Neutrophil (primary cell): Measurements from ENCODE around the gene TAOK3.

Experiments
- H3K27ac ChIP-seq: fragments of 200-600 bp; sonication (generic); 2 replicates; pipeline ENCODE4 v1.5.1; 2016; ENCODE audit warnings: mild to moderate bottlenecking, moderate library complexity
- H3K27me3 ChIP-seq: fragments of 200-600 bp; sonication (generic); 2 replicates; pipeline ENCODE4 v1.6.0; 2016; ENCODE audit warnings: mild to moderate bottlenecking
- H3K36me3 ChIP-seq: fragments of 200-600 bp; sonication (generic); 2 replicates; pipeline ENCODE4 v1.5.1; 2017
- H3K4me1 ChIP-seq, 2 experiments: fragments of 200-600 bp in 1 of 2; sonication (generic) in 1 of 2; 1 replicate in 1 of 2; 2 replicates in 1 of 2; pipeline versions ENCODE4 v1.5.1 to v1.6.1; 2013 to 2016; ENCODE audit warnings: low read depth in 1 of 2, low read length in 1 of 2, mild to moderate bottlenecking in 1 of 2, moderate library complexity in 1 of 2; ENCODE audit not compliant: control insufficient read depth in 1 of 2, insufficient read depth in 1 of 2
- H3K4me3 ChIP-seq, 2 experiments: fragments of 200-600 bp in 1 of 2; sonication (generic) in 1 of 2; 1 replicate in 1 of 2; 2 replicates in 1 of 2; pipeline ENCODE4 v1.5.1; 2013 to 2016; ENCODE audit warnings: low read depth in 1 of 2, low read length in 1 of 2, mild to moderate bottlenecking in 1 of 2, moderate library complexity in 1 of 2
- H3K9me3 ChIP-seq: fragments of 200-600 bp; sonication (generic); 2 replicates; pipeline ENCODE4 v1.5.1; 2016
- CTCF ChIP-seq: fragments of 200-600 bp; sonication (generic); IDR thresholded peaks from 2 replicates; pipeline ENCODE4 v1.5.1; 2016; ENCODE audit warnings: antibody characterized with exemption

The TAOK3 gene

GRCh38 chr12:118193477-118193876, 179.2 kb downstream of the TAOK3 start:
- Histone ChIP-seq H3K4me3 (no peak overlapping the region), H3K9me3 (no peaks in the 10 kb centered on the region), H3K27me3 (no peaks in the 10 kb centered on the region), H3K27ac (no peak overlapping the region), H3K36me3 (peaks cover 56% of the 10 kb centered on the region), H3K4me1 (peaks cover 0 to 7% of the 10 kb centered on the region in 2 experiments)
- no peak for TF ChIP-seq CTCF

DNA sequence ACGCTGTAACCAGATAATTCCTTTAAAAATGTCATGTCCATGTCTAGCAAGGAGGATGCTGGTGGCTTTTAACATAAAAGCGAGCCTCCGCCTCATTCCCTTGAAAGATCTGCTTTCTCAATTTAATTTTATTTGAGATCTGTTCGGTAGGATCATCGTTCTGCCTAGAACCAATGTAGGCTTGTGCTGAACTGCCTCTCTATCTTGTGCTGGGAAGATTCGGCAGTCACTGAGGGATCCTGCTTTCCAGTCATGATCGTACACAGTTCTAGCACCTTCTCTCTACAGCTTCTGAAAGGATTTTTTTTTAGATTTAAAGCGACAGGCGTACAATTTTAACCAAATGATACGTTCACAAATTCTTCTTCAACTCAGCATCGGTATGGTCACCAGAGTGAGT, 182.4 kb downstream of the TAOK3 start:
- no peak for TF ChIP-seq CTCF
- Histone ChIP-seq H3K9me3 (no peaks in the 10 kb centered on the region), H3K27ac (no peak overlapping the region), H3K27me3 (no peaks in the 10 kb centered on the region), H3K36me3 (peaks cover 45% of the 10 kb centered on the region), H3K4me1 (peaks cover 0 to 7% of the 10 kb centered on the region in 2 experiments), H3K4me3 (no peak overlapping the region)

DNA sequence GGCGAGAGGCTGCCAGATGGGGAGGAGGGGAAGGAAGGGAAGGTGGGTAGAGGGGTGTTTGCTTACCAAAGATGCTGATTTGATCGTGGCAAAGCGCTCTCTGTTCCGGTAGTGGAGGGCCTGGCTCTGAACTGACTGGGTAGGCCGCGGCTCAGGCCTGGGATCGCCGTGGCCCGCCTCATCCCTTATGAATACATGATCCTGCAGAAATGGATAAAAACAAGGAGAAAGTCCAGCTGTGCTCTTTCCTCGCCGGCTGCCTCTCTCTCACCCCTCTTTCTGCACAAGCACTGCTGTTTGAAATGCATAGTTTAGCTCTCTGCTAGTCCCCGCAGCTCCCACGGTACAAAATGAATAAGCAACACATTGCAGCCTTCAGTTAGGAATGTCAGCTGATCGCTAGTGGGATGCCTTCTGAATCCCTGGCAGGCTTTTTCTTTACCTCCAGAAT, 182.9 kb downstream of the TAOK3 start:
- no peak for TF ChIP-seq CTCF
- peaks cover 0 to 7% of the 10 kb centered on the region in 2 experiments for H3K4me1 ChIP-seq
- H3K27ac ChIP-seq, result no peak overlapping the region
- H3K27me3 ChIP-seq, result no peaks in the 10 kb centered on the region
- H3K36me3 ChIP-seq, result peaks cover 40% of the 10 kb centered on the region
- H3K9me3 ChIP-seq, result no peaks in the 10 kb centered on the region
- no peak overlapping the region for H3K4me3 ChIP-seq

DNA sequence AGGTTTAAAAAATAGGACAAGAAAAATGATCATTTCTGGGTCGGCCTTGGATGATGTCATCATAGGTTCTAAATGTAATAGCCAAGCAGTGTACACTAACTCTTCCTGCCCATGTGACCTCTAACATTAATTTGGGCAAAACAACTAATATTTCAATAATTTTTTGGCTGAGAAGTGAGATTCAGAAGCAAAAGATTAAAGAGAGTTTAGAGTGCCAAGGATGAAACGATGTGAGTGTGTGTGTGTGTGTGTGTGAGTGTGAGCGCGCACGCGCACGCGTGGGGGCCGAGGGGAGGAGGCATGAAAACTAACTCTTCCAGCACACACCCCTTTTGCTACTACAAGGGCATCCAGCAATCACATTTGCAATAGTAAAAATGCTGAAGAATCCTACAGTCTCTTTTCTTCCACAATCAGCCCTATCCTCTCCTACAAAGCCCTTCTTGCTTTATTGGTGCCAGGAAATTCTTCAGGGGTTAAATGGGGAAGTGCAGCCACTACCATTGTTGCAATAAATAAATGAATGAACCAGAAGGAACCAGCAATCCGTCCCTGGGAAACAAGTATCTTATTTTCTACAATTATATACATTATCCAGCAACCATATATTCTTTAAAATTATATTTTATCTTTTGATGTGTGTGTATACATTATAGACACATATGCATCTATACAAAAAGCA, 183.9 kb downstream of the TAOK3 start:
- no peak overlapping the region for H3K4me3 ChIP-seq
- no peak for TF ChIP-seq CTCF
- H3K9me3 ChIP-seq, result no peaks in the 10 kb centered on the region
- no peaks in the 10 kb centered on the region for H3K27me3 ChIP-seq
- peaks cover 0 to 7% of the 10 kb centered on the region in 2 experiments for H3K4me1 ChIP-seq
- H3K27ac ChIP-seq, result no peak overlapping the region
- H3K36me3 ChIP-seq, result peaks cover 33% of the 10 kb centered on the region

DNA sequence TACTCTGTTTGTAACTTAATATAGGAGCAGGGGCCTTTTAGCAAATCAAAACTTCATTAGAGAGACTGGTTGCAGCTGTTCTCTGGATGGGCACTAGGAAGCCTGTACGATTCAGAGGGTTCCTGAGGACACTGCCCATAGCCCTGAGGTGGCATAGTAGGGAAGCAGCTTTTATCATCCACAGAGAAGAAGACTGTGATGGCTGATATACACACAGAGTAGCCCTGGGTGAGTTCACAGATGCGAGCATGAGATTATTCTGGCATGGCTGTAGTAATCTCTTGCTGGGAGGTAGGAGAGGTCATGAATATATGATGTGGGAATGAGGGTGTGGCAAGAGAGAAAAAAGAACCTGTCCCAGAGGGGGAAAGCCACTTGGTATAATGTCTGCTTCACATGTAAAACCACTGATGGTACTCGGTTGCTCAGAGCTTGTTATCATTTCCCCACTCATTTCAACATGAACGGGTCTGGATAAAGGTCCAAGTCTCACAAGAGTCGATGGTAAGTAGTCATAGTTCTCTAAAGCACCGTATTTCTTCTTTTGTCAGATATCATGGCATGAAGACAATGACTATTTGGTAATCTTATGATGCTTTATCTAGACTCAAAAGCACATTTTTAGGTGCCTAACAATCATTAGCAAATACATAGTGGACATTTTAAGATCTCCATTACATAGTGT, 184.8 kb downstream of the TAOK3 start:
- Histone ChIP-seq H3K4me3 (no peak overlapping the region), H3K9me3 (no peaks in the 10 kb centered on the region), H3K27me3 (no peaks in the 10 kb centered on the region), H3K4me1 (peaks cover 0 to 7% of the 10 kb centered on the region in 2 experiments), H3K27ac (no peak overlapping the region), H3K36me3 (peaks cover 28% of the 10 kb centered on the region)
- TF ChIP-seq CTCF, result no peak
